SK-N-SH (cell line): Measurements from ENCODE around the gene SNX27. TPM values are rescaled to one million over a fixed set of nuclear protein-coding genes. Genes with fewer than 3 reads are reported as not detected.

Experiments
- CTCF ChIA-PET: fragments of 300-600, 350-600 bp; formaldehyde crosslinking; extraction: SDS; loops from one replicate; lab custom pipeline; 2021; lab: Yijun Ruan, JAX
- POLR2A ChIA-PET: fragments of 350-600 bp; sonication (Branson Sonifier 250); formaldehyde crosslinking; extraction: SDS; loops from one replicate; lab custom pipeline; 2020; ENCODE audit warnings: antibody characterized with exemption, inconsistent platforms; lab: Yijun Ruan, JAX
- DNase-seq: peaks from one replicate; pipeline ENCODE4 v3.0.0; 2012
- H2AFZ ChIP-seq: fragments of 200-600 bp; sonication (generic); 2 replicates; pipeline ENCODE4 v1.8.1; 2016; ENCODE audit warnings: antibody characterized with exemption, mild to moderate bottlenecking, low read depth
- H3F3A ChIP-seq: fragments of 200-600 bp; sonication (generic); replicated peaks from 2 replicates; pipeline ENCODE3; 2016; ENCODE audit warnings: antibody characterized with exemption, mild to moderate bottlenecking; ENCODE audit not compliant: insufficient read depth
- H3K27ac ChIP-seq, 2 experiments: fragments of 200-500 bp in 1 of 2; fragments of 200-600 bp in 1 of 2; sonication (Bioruptor generic) in 1 of 2; sonication (generic), shearing (Covaris generic) in 1 of 2; 2 replicates each; pipeline versions ENCODE4 v1.5.1 to v1.6.1; 2014 to 2016; ENCODE audit warnings: low read depth in 2 of 2, inconsistent platforms in 1 of 2, low read length in 1 of 2, mild to moderate bottlenecking in 1 of 2, mixed read lengths in 1 of 2
- H3K27me3 ChIP-seq: fragments of 200-600 bp; sonication (generic), shearing (Covaris generic); 2 replicates; pipeline ENCODE4 v1.6.1; 2016; ENCODE audit warnings: mixed run types; ENCODE audit not compliant: insufficient read depth
- H3K36me3 ChIP-seq, 2 experiments: fragments of 200-500 bp in 1 of 2; fragments of 200-600 bp in 1 of 2; sonication (Bioruptor generic) in 1 of 2; sonication (generic) in 1 of 2; replicated peaks in 1 of 2; 2 replicates each; pipeline versions ENCODE3 to v1.5.1; 2014 to 2016; ENCODE audit warnings: low read length in 1 of 2, mild to moderate bottlenecking in 1 of 2; ENCODE audit not compliant: insufficient read depth in 2 of 2, control insufficient read depth in 1 of 2
- H3K4me1 ChIP-seq, 2 experiments: fragments of 200-500 bp in 1 of 2; fragments of 200-600 bp in 1 of 2; sonication (Bioruptor generic) in 1 of 2; sonication (generic), shearing (Covaris generic) in 1 of 2; 2 replicates each; pipeline versions ENCODE4 v1.5.1 to v1.6.1; 2014 to 2016; ENCODE audit warnings: low read depth in 1 of 2, low read length in 1 of 2, mixed run types in 1 of 2; ENCODE audit not compliant: insufficient read depth in 2 of 2, control insufficient read depth in 1 of 2
- H3K4me2 ChIP-seq: fragments of 200-600 bp; sonication (generic), shearing (Covaris generic); 2 replicates; pipeline ENCODE4 v1.6.1; 2017; ENCODE audit warnings: mixed run types
- H3K4me3 ChIP-seq, 2 experiments: fragments of 200-500 bp in 1 of 2; fragments of 200-600 bp in 1 of 2; sonication (Bioruptor generic) in 1 of 2; sonication (generic), shearing (Covaris generic) in 1 of 2; 2 replicates each; pipeline versions ENCODE4 v1.5.1 to v1.8.1; 2014 to 2016; ENCODE audit warnings: low read depth in 2 of 2, inconsistent platforms in 1 of 2, low read length in 1 of 2, mild to moderate bottlenecking in 1 of 2, mixed read lengths in 1 of 2, moderate library complexity in 1 of 2
- H3K79me2 ChIP-seq: fragments of 200-600 bp; sonication (generic); 2 replicates; pipeline ENCODE4 v1.8.1; 2017; ENCODE audit warnings: mild to moderate bottlenecking; ENCODE audit not compliant: insufficient read depth
- H3K9ac ChIP-seq: fragments of 200-600 bp; sonication (generic); 2 replicates; pipeline ENCODE4 v1.6.1; 2017; ENCODE audit warnings: mixed run types
- H3K9me2 ChIP-seq: fragments of 200-600 bp; sonication (generic); 2 replicates; pipeline ENCODE4 v1.6.1; 2017; ENCODE audit warnings: mixed run types
- H3K9me3 ChIP-seq: fragments of 200-600 bp; sonication (generic); 2 replicates; pipeline ENCODE4 v1.6.1; 2017; ENCODE audit warnings: mixed run types, mild to moderate bottlenecking, moderate library complexity
- H4K20me1 ChIP-seq: fragments of 200-600 bp; sonication (generic); 2 replicates; pipeline ENCODE4 v1.6.1; 2017; ENCODE audit warnings: mild to moderate bottlenecking, mixed run types; ENCODE audit not compliant: insufficient read depth
- EP300 ChIP-seq, 2 experiments: IDR thresholded peaks; 2 replicates each; pipeline versions ENCODE4 v1.4.0 to v1.6.1; 2012; ENCODE audit warnings: borderline replicate concordance in 1 of 2, low read depth in 1 of 2, low read length in 1 of 2
- EZH2phosphoT487 ChIP-seq: fragments of 200-600 bp; sonication (generic); IDR thresholded peaks from 2 replicates; pipeline ENCODE4 v1.6.1; 2017; ENCODE audit warnings: low read depth, mixed run types, mild to moderate bottlenecking, antibody characterized with exemption, moderate library complexity, borderline replicate concordance
- FOXM1 ChIP-seq: IDR thresholded peaks from 2 replicates; pipeline ENCODE4 v1.4.0; 2012; ENCODE audit warnings: low read depth, mild to moderate bottlenecking
- GABPA ChIP-seq: IDR thresholded peaks from 2 replicates; pipeline ENCODE4 v1.4.0; 2012; ENCODE audit warnings: low read depth, mild to moderate bottlenecking
- IRF3 ChIP-seq: fragments of 150-350 bp; IDR thresholded peaks from 2 replicates; pipeline ENCODE4 v1.6.1; 2016; ENCODE audit warnings: mild to moderate bottlenecking, low read depth, low read length
- JUND ChIP-seq: IDR thresholded peaks from 2 replicates; pipeline ENCODE4 v1.4.0; 2012
- MXI1 ChIP-seq: IDR thresholded peaks from 2 replicates; pipeline ENCODE4 v1.6.1; 2012; ENCODE audit warnings: mild to moderate bottlenecking, low read depth, low read length, improper control_type of control experiment
- PBX3 ChIP-seq: IDR thresholded peaks from 2 replicates; pipeline ENCODE4; 2012
- POLR2AphosphoS5 ChIP-seq: IDR thresholded peaks from 2 replicates; pipeline ENCODE4 v1.6.1; 2012; ENCODE audit warnings: low read depth, low read length
- REST ChIP-seq: IDR thresholded peaks from 2 replicates; pipeline ENCODE4 v1.6.1; 2012; ENCODE audit warnings: mild to moderate bottlenecking, low read depth, low read length, moderate library complexity
- RXRA ChIP-seq: IDR thresholded peaks from 2 replicates; pipeline ENCODE4 v1.4.0; 2012; ENCODE audit warnings: low read depth, mild to moderate bottlenecking, borderline replicate concordance
- SIN3A ChIP-seq: IDR thresholded peaks from 2 replicates; pipeline ENCODE4 v1.6.1; 2012; ENCODE audit warnings: low read depth, mild to moderate bottlenecking, low read length, moderate library complexity, borderline replicate concordance
- SMC3 ChIP-seq: IDR thresholded peaks from 2 replicates; pipeline ENCODE4 v1.6.1; 2012; ENCODE audit warnings: low read depth, low read length, improper control_type of control experiment
- TAF1 ChIP-seq: IDR thresholded peaks from 2 replicates; pipeline ENCODE4 v1.6.1; 2012; ENCODE audit warnings: low read depth, mild to moderate bottlenecking, low read length, moderate library complexity, borderline replicate concordance
- TCF12 ChIP-seq: IDR thresholded peaks from 2 replicates; pipeline ENCODE4 v1.4.0; 2012
- TEAD4 ChIP-seq: IDR thresholded peaks from 2 replicates; pipeline ENCODE4 v1.4.0; 2012; ENCODE audit warnings: mild to moderate bottlenecking, borderline replicate concordance; ENCODE audit not compliant: insufficient read depth
- YY1 ChIP-seq: IDR thresholded peaks from 2 replicates; pipeline ENCODE4 v1.4.0; 2012; ENCODE audit warnings: low read depth, mild to moderate bottlenecking
- WGBS: methylation state at CpG from one replicate; pipeline ENCODE4 v1.1.6; 2017; ENCODE audit warnings: low lambda C conversion rate; 5-methylcytosine and 5-hydroxymethylcytosine counted together
- polyA plus RNA-seq, 3 experiments: library from polyadenylated mRNA; depleted of rRNA; stranded (reverse); fragments of >200 nt; gene quantifications; 2 replicates each; pipeline ENCODE4 v1.2.3, GENCODE V29; 2012

SNX27 gene
- polyA plus RNA-seq, 1 of the 3 experiments (the other 2 are of a cell fraction) = 10.8 TPM

GRCh38 chr1:151606857-151607256 is 5.0 kb upstream of the SNX27 start:
- POLR2A ChIA-PET = no interaction called here
- Histone ChIP-seq H3K4me3 (no peak overlapping the region), H3K9me2 (no peaks in the 10 kb centered on the region), H3K9ac (no peak overlapping the region), H3K9me3 (no peaks in the 10 kb centered on the region), H3K4me2 (no peak overlapping the region), H3K4me1 (peaks cover 0 to 5% of the 10 kb centered on the region in 2 experiments; a peak in 1 of 4 replicates), H4K20me1 (no peaks in the 10 kb centered on the region), H3K27me3 (no peaks in the 10 kb centered on the region), H3K79me2 (no peaks in the 10 kb centered on the region), H3F3A (no peaks in the 10 kb centered on the region), H3K36me3 (no peaks in the 10 kb centered on the region), H3K27ac (no peak overlapping the region), H2AFZ (no peak overlapping the region)
- CTCF ChIA-PET = interaction anchor here (4.2 kb wide), 1 partner anchor 13 kb away, joined by 22 read pairs; no protein-coding TSS in a partner anchor
- no peak for TF ChIP-seq MXI1
- no peak for DNase-seq
- 84% methylated on average over 3 of the region's 3 CpGs for WGBS

- Histone ChIP-seq H4K20me1 (no peaks in the 10 kb centered on the region; the same call in 1 of the 2 replicates), H3K36me3 (peaks cover 0 to 5% of the 10 kb centered on the region in 2 experiments), H3K4me3 (no peak overlapping the region), H3K79me2 (peaks cover 31% of the 10 kb centered on the region), H3K27me3 (no peaks in the 10 kb centered on the region), H3K4me2 (no peak overlapping the region), H3K9ac (no peak overlapping the region), H3K9me2 (no peaks in the 10 kb centered on the region), H3K4me1 (peaks cover 7 to 9% of the 10 kb centered on the region in 2 experiments; a peak in 3 of 4 replicates), H3F3A (peaks cover 2% of the 10 kb centered on the region), H3K9me3 (no peaks in the 10 kb centered on the region), H3K27ac (no peak overlapping the region)
- 93% methylated on average over 3 of the region's 3 CpGs for WGBS
- DNase-seq = no peak
- POLR2A ChIA-PET = no interaction called here
- CTCF ChIA-PET = interaction anchor here (0.8 to 4.2 kb wide), 5 partner anchors 16 to 226 kb away, joined by 3 to 22 read pairs (median 4); no protein-coding TSS in a partner anchor
- no peak for TF ChIP-seq EP300 (IDR thresholded peaks at IDR 0.05; ENCODE audit: borderline replicate concordance in 1 of 2, low read depth in 1 of 2, low read length in 1 of 2)
- TF ChIP-seq YY1 = no peak
- no peak for TF ChIP-seq RXRA
- TF ChIP-seq REST = no peak
- TF ChIP-seq TCF12 = no peak
- no peak for TF ChIP-seq TEAD4
- TF ChIP-seq IRF3 = no peak
- no peak for TF ChIP-seq SMC3
- TF ChIP-seq PBX3 = no peak
- TF ChIP-seq TAF1 = no peak
- no peak for TF ChIP-seq FOXM1
- no peak for TF ChIP-seq POLR2AphosphoS5
- no peak for TF ChIP-seq SIN3A
- no peak for TF ChIP-seq GABPA
- no peak for TF ChIP-seq EZH2phosphoT487
- no peak for TF ChIP-seq MXI1
- TF ChIP-seq JUND = no peak
- TF ChIP-seq, all 33 proteins: peak for 0
- no peak overlapping the region for H2AFZ ChIP-seq
Measured at GRCh38 chr1:151610142-151610541, 1.7 kb upstream of the SNX27 start.
